OCI-LY3 (cell line): ENCODE measurements around the gene MGAT3.
"Not testable (repeated sequence)": the region's sequence is repeated elsewhere in the genome, so short reads cannot be mapped to it uniquely, and the experiment has no call there.

ENCODE experiments used
- H2AFZ ChIP-seq: fragments of 200-600, 300-600 bp; shearing (Covaris generic); 2 replicates; pipeline ENCODE4 v1.6.0; 2014; ENCODE audit warnings: antibody characterized with exemption, low read depth, low read length
- H3K27ac ChIP-seq: fragments of 200-600, 300-600 bp; sonication (generic); 2 replicates; pipeline ENCODE4 v1.5.1; 2014; ENCODE audit warnings: mild to moderate bottlenecking, low read length, moderate library complexity, mixed read lengths
- H3K27me3 ChIP-seq: fragments of 200-600, 300-600 bp; sonication (generic); 2 replicates; pipeline ENCODE4 v1.6.1; 2014; ENCODE audit warnings: low read depth, low read length, mixed read lengths
- H3K36me3 ChIP-seq: fragments of 200-600, 300-600 bp; sonication (generic); replicated peaks from 2 replicates; pipeline ENCODE3; 2014; ENCODE audit warnings: low read depth, low read length, mixed read lengths
- H3K4me1 ChIP-seq: fragments of 300-600, 200-600 bp; sonication (generic); 2 replicates; pipeline ENCODE4 v1.6.1; 2014; ENCODE audit warnings: low read length, mixed read lengths
- H3K4me2 ChIP-seq: fragments of 200-600, 300-600 bp; sonication (generic); 2 replicates; pipeline ENCODE4 v1.6.1; 2014; ENCODE audit warnings: low read length, mixed read lengths
- H3K4me3 ChIP-seq: fragments of 300-600, 200-600 bp; sonication (generic); 2 replicates; pipeline ENCODE4 v1.5.1; 2014; ENCODE audit warnings: antibody characterized with exemption, mild to moderate bottlenecking, low read length, moderate library complexity
- H3K79me2 ChIP-seq: fragments of 300-600, 200-600 bp; shearing (Covaris generic); 2 replicates; pipeline ENCODE4 v1.6.1; 2014; ENCODE audit warnings: mild to moderate bottlenecking, low read length, mixed read lengths
- H3K9ac ChIP-seq: fragments of 300-600, 200-600 bp; shearing (Covaris generic); 2 replicates; pipeline ENCODE4 v1.6.0; 2014; ENCODE audit warnings: mild to moderate bottlenecking, low read length, moderate library complexity
- H3K9me3 ChIP-seq: fragments of 200-600, 300-600 bp; shearing (Covaris generic); 2 replicates; pipeline ENCODE4 v1.6.1; 2014; ENCODE audit warnings: low read length, mixed read lengths; ENCODE audit not compliant: insufficient read depth
- H4K20me1 ChIP-seq: fragments of 200-600, 300-600 bp; sonication (generic); 2 replicates; pipeline ENCODE4 v1.6.1; 2016; ENCODE audit warnings: low read length, mixed read lengths; ENCODE audit not compliant: insufficient read depth
- EZH2phosphoT487 ChIP-seq: fragments of 200-600 bp; shearing (Covaris generic); IDR thresholded peaks from 2 replicates; pipeline ENCODE4 v1.6.1; 2018; ENCODE audit warnings: antibody characterized with exemption, mixed run types, low read depth
- TF ChIP-seq, protein P1 (sequence below): fragments of 200-600, 300-600 bp; sonication (generic); IDR thresholded peaks from 2 replicates; pipeline ENCODE4 v1.5.1; 2014; ENCODE audit warnings: antibody characterized with exemption, low read length, low read depth

Gene MGAT3

DNA sequence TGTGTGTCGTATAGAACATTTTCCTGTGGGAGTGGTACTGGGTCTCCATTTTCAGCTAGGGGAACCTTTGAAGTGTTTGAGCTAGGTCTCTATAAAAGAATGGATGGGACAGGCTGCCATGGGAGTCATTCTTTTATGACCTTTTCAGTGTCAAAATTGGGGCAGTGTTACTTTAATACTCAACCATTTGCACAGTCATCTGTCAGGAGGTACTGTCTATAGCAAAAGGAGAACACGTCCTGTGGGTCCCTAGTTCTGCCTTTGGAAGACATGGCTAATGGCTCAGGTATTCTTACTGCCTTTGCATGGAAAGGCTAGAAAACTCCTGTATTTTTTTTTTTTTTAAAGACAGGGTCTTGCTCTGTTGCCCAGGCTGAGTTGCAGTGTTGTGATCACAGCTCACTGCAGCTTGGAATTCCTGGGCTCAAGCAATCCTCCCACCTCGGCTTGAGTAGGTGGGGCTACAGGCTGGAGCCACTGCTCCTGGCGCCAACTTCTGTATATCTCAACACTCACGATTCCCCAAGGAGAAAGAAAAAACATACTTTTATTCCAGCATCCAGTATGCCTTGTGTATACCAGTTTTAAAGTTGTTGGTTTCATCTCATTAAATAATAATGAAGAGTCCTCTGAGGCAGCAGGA is 61.5 kb downstream of the MGAT3 start:
- Histone ChIP-seq H3K27me3 (no peaks in the 10 kb centered on the region), H3K4me3 (peak overlapping the region; percentile 87; the same call in 1 of the 2 replicates), H3K79me2 (peaks cover 93% of the 10 kb centered on the region), H3K4me1 (peaks cover 51% of the 10 kb centered on the region), H3K4me2 (peak overlapping the region; percentile 94), H3K9ac (peak overlapping the region; percentile 99; the same call in 1 of the 2 replicates), H3K36me3 (peaks cover 61% of the 10 kb centered on the region), H3K27ac (peak overlapping the region; percentile 88; the same call in 1 of the 2 replicates), H3K9me3 (no peaks in the 10 kb centered on the region), H2AFZ (no peak overlapping the region), H4K20me1 (peaks cover 35% of the 10 kb centered on the region)
- TF ChIP-seq EZH2phosphoT487 = no peak
- TF ChIP-seq, protein P1, sequence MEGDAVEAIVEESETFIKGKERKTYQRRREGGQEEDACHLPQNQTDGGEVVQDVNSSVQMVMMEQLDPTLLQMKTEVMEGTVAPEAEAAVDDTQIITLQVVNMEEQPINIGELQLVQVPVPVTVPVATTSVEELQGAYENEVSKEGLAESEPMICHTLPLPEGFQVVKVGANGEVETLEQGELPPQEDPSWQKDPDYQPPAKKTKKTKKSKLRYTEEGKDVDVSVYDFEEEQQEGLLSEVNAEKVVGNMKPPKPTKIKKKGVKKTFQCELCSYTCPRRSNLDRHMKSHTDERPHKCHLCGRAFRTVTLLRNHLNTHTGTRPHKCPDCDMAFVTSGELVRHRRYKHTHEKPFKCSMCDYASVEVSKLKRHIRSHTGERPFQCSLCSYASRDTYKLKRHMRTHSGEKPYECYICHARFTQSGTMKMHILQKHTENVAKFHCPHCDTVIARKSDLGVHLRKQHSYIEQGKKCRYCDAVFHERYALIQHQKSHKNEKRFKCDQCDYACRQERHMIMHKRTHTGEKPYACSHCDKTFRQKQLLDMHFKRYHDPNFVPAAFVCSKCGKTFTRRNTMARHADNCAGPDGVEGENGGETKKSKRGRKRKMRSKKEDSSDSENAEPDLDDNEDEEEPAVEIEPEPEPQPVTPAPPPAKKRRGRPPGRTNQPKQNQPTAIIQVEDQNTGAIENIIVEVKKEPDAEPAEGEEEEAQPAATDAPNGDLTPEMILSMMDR = no peak

DNA sequence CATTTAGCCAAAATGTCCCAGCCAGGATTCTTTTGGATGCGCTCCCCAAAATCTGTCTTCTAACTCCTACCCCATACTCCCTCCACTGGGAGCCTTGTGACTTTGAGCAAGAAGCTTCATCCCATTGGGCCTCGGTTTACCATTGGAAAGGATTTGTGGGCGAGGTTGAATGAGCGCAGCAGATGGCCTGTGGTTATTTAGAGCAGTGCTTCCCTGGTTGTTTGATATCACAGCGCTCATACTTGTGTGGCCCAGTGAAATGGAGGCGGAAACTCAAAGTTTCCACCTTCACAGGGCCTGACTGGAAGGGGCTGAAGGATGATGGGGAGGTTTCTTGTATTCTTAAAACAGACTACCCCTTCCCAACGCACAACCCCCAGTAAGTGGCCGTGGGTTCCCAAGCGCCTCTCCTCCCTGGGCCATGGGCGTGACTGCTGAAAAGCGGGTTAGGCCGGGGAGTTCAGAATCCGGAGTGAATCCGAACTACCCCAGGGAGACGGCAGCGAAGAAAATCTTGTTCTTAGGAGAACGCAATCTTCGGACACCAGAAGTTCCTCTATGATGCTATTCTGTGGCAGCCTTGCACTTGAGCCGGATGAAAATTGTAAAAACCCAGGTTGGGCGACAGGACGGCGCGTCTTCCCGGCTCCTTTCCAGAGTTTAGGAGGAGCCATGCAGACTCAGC is 62.3 kb downstream of the MGAT3 start:
- Histone ChIP-seq H3K4me3 (peak overlapping the region; percentile 87), H3K27me3 (no peaks in the 10 kb centered on the region), H3K36me3 (peaks cover 57% of the 10 kb centered on the region), H3K4me2 (peak overlapping the region; percentile 94), H3K4me1 (peaks cover 53% of the 10 kb centered on the region), H4K20me1 (peaks cover 39% of the 10 kb centered on the region), H3K27ac (peak overlapping the region; percentile 88), H3K9me3 (no peaks in the 10 kb centered on the region), H3K9ac (peak overlapping the region; percentile 99), H2AFZ (0 out of 2 replicates have a peak overlapping the region, but pooled peaks have one; percentile 22), H3K79me2 (peaks cover 91% of the 10 kb centered on the region)
- no peak for TF ChIP-seq EZH2phosphoT487

DNA sequence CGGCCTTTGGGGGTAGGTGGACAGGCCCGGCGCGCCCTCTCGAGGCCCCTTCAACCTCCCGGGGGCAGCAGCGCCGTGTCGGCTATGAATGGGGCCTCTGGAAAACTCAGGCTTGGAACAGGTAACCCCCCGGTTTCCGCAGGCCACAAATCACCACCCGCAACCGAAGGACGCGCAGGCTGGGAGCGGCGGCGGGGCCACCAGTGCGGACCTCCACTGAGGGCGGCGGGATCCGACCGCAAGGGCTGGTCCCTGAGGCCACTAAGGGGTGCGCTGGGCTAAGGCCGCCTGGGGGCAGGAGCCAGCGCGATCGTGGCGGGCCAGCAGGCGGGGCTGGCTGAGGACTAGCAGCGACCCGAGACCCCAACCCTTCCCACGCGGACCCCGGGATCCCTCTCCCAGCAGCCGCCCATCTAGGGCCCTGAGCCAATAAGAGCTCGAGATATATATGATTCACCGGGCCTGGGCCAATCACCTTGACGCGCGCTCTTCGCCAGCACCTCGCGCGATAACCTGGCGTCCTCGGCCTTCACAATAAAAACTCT is 62.9 kb downstream of the MGAT3 start:
- Histone ChIP-seq H3K4me2 (peak overlapping the region; percentile 94), H3K27ac (peak overlapping the region; percentile 88), H2AFZ (0 out of 2 replicates have a peak overlapping the region, but pooled peaks have one; percentile 22), H3K36me3 (peaks cover 57% of the 10 kb centered on the region), H3K27me3 (no peaks in the 10 kb centered on the region), H3K4me1 (peaks cover 53% of the 10 kb centered on the region), H3K9me3 (no peaks in the 10 kb centered on the region), H3K79me2 (peaks cover 91% of the 10 kb centered on the region), H3K9ac (peak overlapping the region; percentile 99), H3K4me3 (peak overlapping the region; percentile 87), H4K20me1 (peaks cover 42% of the 10 kb centered on the region)
- TF ChIP-seq EZH2phosphoT487 = no peak
- TF ChIP-seq, protein P1 = peak; percentile 67

DNA sequence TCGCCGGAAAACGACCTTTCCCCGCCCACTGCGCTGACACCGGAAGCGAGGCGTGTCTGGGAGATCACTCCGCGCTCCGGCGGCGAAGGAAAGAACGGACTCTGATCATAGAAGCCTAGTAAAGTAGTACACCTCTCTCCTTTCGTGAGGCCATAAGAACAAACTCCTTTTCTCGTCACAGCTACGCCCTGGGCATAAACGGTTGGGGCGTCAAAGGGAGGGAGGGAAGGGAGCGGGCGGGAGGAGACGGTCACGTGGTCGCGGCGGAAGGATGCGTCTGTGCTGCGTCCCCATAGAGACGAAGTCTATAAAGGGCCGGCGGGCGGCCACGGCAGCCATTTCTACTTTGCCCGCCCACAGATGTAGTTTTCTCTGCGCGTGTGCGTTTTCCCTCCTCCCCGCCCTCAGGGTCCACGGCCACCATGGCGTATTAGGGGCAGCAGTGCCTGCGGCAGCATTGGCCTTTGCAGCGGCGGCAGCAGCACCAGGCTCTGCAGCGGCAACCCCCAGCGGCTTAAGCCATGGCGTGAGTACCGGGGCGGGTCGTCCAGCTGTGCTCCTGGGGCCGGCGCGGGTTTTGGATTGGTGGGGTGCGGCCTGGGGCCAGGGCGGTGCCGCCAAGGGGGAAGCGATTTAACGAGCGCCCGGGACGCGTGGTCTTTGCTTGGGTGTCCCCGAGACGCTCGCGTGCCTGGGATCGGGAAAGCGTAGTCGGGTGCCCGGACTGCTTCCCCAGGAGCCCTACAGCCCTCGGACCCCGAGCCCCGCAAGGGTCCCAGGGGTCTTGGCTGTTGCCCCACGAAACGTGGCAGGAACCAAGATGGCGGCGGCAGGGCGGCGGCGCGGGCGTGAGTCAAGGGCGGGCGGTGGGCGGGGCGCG is 63.7 kb downstream of the MGAT3 start, which contains the start of gene ATF4:
ATF4 (plus strand) TSS at position 337 of the 880 bp plus-strand sequence. CDS start 884 bp downstream, outside the sequence.
- Histone ChIP-seq H3K4me3 (peak within 1 kb of the TSS; percentile 87), H3K4me2 (peak within 1 kb of the TSS; percentile 94), H3K79me2 (peaks cover 91% of the 10 kb centered on the region), H3K27me3 (no peaks in the 10 kb centered on the region), H3K4me1 (peaks cover 53% of the 10 kb centered on the region), H3K36me3 (peaks cover 57% of the 10 kb centered on the region), H3K27ac (peak within 1 kb of the TSS; percentile 88), H3K9ac (peak within 1 kb of the TSS; percentile 99), H3K9me3 (no peaks in the 10 kb centered on the region), H4K20me1 (peaks cover 42% of the 10 kb centered on the region), H2AFZ (peak within 1 kb of the TSS; percentile 96)
- no peak for TF ChIP-seq EZH2phosphoT487
- TF ChIP-seq, protein P1 = no peak

DNA sequence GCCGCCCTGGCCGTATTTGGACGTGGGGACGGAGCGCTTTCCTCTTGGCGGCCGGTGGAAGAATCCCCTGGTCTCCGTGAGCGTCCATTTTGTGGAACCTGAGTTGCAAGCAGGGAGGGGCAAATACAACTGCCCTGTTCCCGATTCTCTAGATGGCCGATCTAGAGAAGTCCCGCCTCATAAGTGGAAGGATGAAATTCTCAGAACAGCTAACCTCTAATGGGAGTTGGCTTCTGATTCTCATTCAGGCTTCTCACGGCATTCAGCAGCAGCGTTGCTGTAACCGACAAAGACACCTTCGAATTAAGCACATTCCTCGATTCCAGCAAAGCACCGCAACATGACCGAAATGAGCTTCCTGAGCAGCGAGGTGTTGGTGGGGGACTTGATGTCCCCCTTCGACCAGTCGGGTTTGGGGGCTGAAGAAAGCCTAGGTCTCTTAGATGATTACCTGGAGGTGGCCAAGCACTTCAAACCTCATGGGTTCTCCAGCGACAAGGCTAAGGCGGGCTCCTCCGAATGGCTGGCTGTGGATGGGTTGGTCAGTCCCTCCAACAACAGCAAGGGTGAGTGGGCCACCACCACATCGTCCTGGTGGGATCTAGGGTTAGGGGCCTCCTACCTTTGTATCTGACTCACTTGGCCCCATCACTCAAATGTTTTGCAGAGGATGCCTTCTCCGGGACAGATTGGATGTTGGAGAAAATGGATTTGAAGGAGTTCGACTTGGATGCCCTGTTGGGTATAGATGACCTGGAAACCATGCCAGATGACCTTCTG is 64.5 kb downstream of the MGAT3 start:
- Histone ChIP-seq H3K36me3 (peaks cover 54% of the 10 kb centered on the region), H3K79me2 (peaks cover 87% of the 10 kb centered on the region), H3K4me3 (peak overlapping the region; percentile 87), H4K20me1 (peaks cover 42% of the 10 kb centered on the region), H3K9ac (peak overlapping the region; percentile 99), H3K4me2 (peak overlapping the region; percentile 93), H3K4me1 (peaks cover 52% of the 10 kb centered on the region), H3K27ac (peak overlapping the region; percentile 88)
- not testable (repeated sequence) for H3K9me3 ChIP-seq, H3K27me3 ChIP-seq, H2AFZ ChIP-seq
